Glutamatergic neuron (in vitro differentiated cells): ENCODE results near the gene TBCE. TPM values are rescaled to one million over a fixed set of nuclear protein-coding genes. Genes with fewer than 3 reads are reported as not detected.

ENCODE experiments used
- DNase-seq: peaks from one replicate; pipeline ENCODE4 v3.0.0; 2022
- H3K27ac Mint-ChIP-seq: one replicate; pipeline ENCODE4 v1.8.0; 2020; ENCODE audit warnings: mild to moderate bottlenecking, mixed read lengths, inconsistent platforms; ENCODE audit not compliant: unreplicated experiment
- H3K27me3 Mint-ChIP-seq: one replicate; pipeline ENCODE4 v1.8.0; 2020; ENCODE audit warnings: mild to moderate bottlenecking, moderate library complexity, mixed read lengths, inconsistent platforms; ENCODE audit not compliant: unreplicated experiment
- H3K36me3 Mint-ChIP-seq: one replicate; pipeline ENCODE4 v1.8.0; 2020; ENCODE audit warnings: mild to moderate bottlenecking, mixed read lengths, inconsistent platforms; ENCODE audit not compliant: unreplicated experiment
- H3K4me1 Mint-ChIP-seq: one replicate; pipeline ENCODE4 v1.8.0; 2020; ENCODE audit warnings: mild to moderate bottlenecking, low read depth, mixed read lengths, inconsistent platforms; ENCODE audit not compliant: unreplicated experiment
- H3K4me3 Mint-ChIP-seq: one replicate; pipeline ENCODE4 v1.8.0; 2020; ENCODE audit warnings: mild to moderate bottlenecking, mixed read lengths, inconsistent platforms; ENCODE audit not compliant: unreplicated experiment
- H3K9me3 Mint-ChIP-seq: one replicate; pipeline ENCODE4 v1.8.0; 2020; ENCODE audit warnings: mild to moderate bottlenecking, moderate library complexity, mixed read lengths, inconsistent platforms; ENCODE audit not compliant: unreplicated experiment
- CTCF ChIP-seq: fragments of 200-600 bp; sonication (generic); IDR thresholded peaks from one replicate; pipeline ENCODE4 v1.5.0; 2021; ENCODE audit not compliant: partially characterized antibody, unreplicated experiment
- total RNA-seq: library from RNA; stranded (reverse); fragmentation: NEBNext Ultra II Directional; extraction: Animal tissue kit (Norgen Biotek cat#: 25700); gene quantifications from one replicate; pipeline ENCODE4 v1.2.1, GENCODE V29; 2021; ENCODE audit not compliant: unreplicated experiment

Gene TBCE
- total RNA-seq, 1 donor from 2014 or later = 30.7 TPM

GRCh38 chr1:235399661-235400060, 32.4 kb downstream of the TBCE start:
- Mint-ChIP-seq H3K36me3 (no peaks in the 10 kb centered on the region), H3K4me1 (peaks cover 5% of the 10 kb centered on the region), H3K9me3 (no peaks in the 10 kb centered on the region), H3K27ac (no peak overlapping the region), H3K27me3 (no peaks in the 10 kb centered on the region), H3K4me3 (no peak overlapping the region)
- TF ChIP-seq CTCF = no peak
- no peak for DNase-seq

- DNase-seq = no peak
- peaks cover 5% of the 10 kb centered on the region for H3K4me1 Mint-ChIP-seq
- TF ChIP-seq CTCF = no peak
- no peak overlapping the region for H3K4me3 Mint-ChIP-seq
- H3K27me3 Mint-ChIP-seq = no peaks in the 10 kb centered on the region
- no peaks in the 10 kb centered on the region for H3K36me3 Mint-ChIP-seq
- H3K27ac Mint-ChIP-seq = no peak overlapping the region
- H3K9me3 Mint-ChIP-seq = no peaks in the 10 kb centered on the region
Measured at GRCh38 chr1:235401251-235401650, 34.0 kb downstream of the TBCE start.

- no peaks in the 10 kb centered on the region for H3K36me3 Mint-ChIP-seq
- H3K27me3 Mint-ChIP-seq = peaks cover 1% of the 10 kb centered on the region
- no peak for DNase-seq
- H3K4me1 Mint-ChIP-seq = peaks cover 6% of the 10 kb centered on the region
- H3K9me3 Mint-ChIP-seq = no peaks in the 10 kb centered on the region
- H3K27ac Mint-ChIP-seq = no peak overlapping the region
- H3K4me3 Mint-ChIP-seq = no peak overlapping the region
- no peak for TF ChIP-seq CTCF
Measured at GRCh38 chr1:235402457-235403200, 35.4 kb downstream of the TBCE start.

- no peak for TF ChIP-seq CTCF
- Mint-ChIP-seq H3K4me3 (no peak overlapping the region), H3K36me3 (no peaks in the 10 kb centered on the region), H3K9me3 (no peaks in the 10 kb centered on the region), H3K27me3 (peaks cover 1% of the 10 kb centered on the region), H3K4me1 (peaks cover 9% of the 10 kb centered on the region), H3K27ac (no peak overlapping the region)
- no peak for DNase-seq
Measured at GRCh38 chr1:235403593-235403992, 36.4 kb downstream of the TBCE start.

GRCh38 chr1:235404190-235404589, 37.0 kb downstream of the TBCE start:
- Mint-ChIP-seq H3K4me1 (peaks cover 13% of the 10 kb centered on the region), H3K36me3 (no peaks in the 10 kb centered on the region), H3K27ac (no peak overlapping the region), H3K9me3 (no peaks in the 10 kb centered on the region), H3K27me3 (peaks cover 1% of the 10 kb centered on the region), H3K4me3 (no peak overlapping the region)
- DNase-seq = no peak
- no peak for TF ChIP-seq CTCF
